Psoas muscle (tissue), 8 donors: ENCODE measurements around the gene MFSD1. TPM values are rescaled to one million over a fixed set of nuclear protein-coding genes. Genes with fewer than 3 reads are reported as not detected.
"Not testable (repeated sequence)": the region's sequence is repeated elsewhere in the genome, so short reads cannot be mapped to it uniquely, and the experiment has no call there.

ENCODE experiments used
- ATAC-seq, 4 donors: fragments of 200-7000 bp; cut with Tn5 transposase; one replicate each; pipeline ENCODE4 v1.9.1; 2020; ENCODE audit warnings: moderate library complexity in 3 of 4, mild to moderate bottlenecking in 2 of 4
- DNase-seq, 2 donors: peaks; one replicate each; pipeline ENCODE4 v3.0.0-alpha.2; 2020
- H3K27ac ChIP-seq: fragments of 200-600 bp; one replicate; pipeline ENCODE4 v1.8.0; 2022
- H3K27me3 ChIP-seq, 3 donors: fragments of 200-600 bp in 1 of 3; one replicate each; pipeline versions ENCODE4 v1.6.1 to v1.8.0; 2013 to 2022; ENCODE audit warnings: low read length in 2 of 3, mild to moderate bottlenecking in 2 of 3, moderate library complexity in 1 of 3; ENCODE audit not compliant: insufficient read depth in 3 of 3
- H3K36me3 ChIP-seq, 2 donors: fragments of 200-600 bp in 1 of 2; one replicate each; pipeline versions ENCODE4 v1.6.1 to v1.8.0; 2013 to 2022; ENCODE audit warnings: low read depth in 1 of 2, mild to moderate bottlenecking in 1 of 2, moderate library complexity in 1 of 2; ENCODE audit not compliant: insufficient read depth in 1 of 2
- H3K4me1 ChIP-seq: fragments of 200-600 bp; one replicate; pipeline ENCODE4 v1.8.0; 2022
- H3K4me3 ChIP-seq: fragments of 200-600 bp; one replicate; pipeline ENCODE4 v1.8.0; 2022; ENCODE audit warnings: mild to moderate bottlenecking
- H3K9me3 ChIP-seq: fragments of 200-600 bp; one replicate; pipeline ENCODE4 v1.8.0; 2022
- WGBS, 3 donors: extraction: QIAGEN DNeasy Blood & Tissue Kit; methylation state at CpG; one replicate each; pipeline versions ENCODE4 v1.1.6 to v1.1.7; 2013; 5-methylcytosine and 5-hydroxymethylcytosine counted together
- intact Hi-C, 2 donors: fragments of 100-400 bp; cut with DNase I; formaldehyde crosslinking; loops; one replicate each; pipeline versions ENCODE4 v1.11.0 to v1.14.2; 2022
- polyA plus RNA-seq, 3 donors: library from polyadenylated mRNA; stranded (reverse); fragments of 200-250 nt; gene quantifications; one replicate each; pipeline ENCODE4 v1.2.3, GENCODE V29; 2013
- total RNA-seq, 4 donors: library from RNA; stranded (reverse); fragmentation: NEBNext Ultra II Directional in 2 of 4; extraction: Animal tissue kit (Norgen Biotek cat#: 25700) in 2 of 4; gene quantifications; one replicate each; pipeline versions ENCODE4 v1.2.1 to v1.2.4, GENCODE V29; 2021 to 2023
- TF ChIP-seq, protein P1 (sequence below): fragments of 200-600 bp; IDR thresholded peaks from one replicate; pipeline ENCODE4 v1.8.0; 2022; ENCODE audit warnings: antibody characterized with exemption
- donor health status: healthy with polysubstance abuse.
- donor health status: DM: no; HTN: no; CAD: no; lungs with moderate emphysema.
- donor health status: Bipolar disorder and iron deficiency.
- donor health status: healthy.
- donor health status: DM: yes; HTN: yes; CAD: no.
- donor health status: DM: no; HTN: no; CAD: no.
- donor health status: DM: no; HTN: no; CAD: no.
- donor health status: DM: yes; HTN: yes; CAD: no.

The MFSD1 gene
- total and polyA plus RNA-seq, 7 donors: 10.6 to 29.6 (median 18.4) TPM

- Histone ChIP-seq H3K4me1 (no peaks in the 10 kb centered on the region), H3K9me3 (peaks cover 7% of the 10 kb centered on the region), H3K4me3 (peak overlapping the region; percentile 35), H3K27ac (no peak overlapping the region), H3K36me3 (no peaks in the 10 kb centered on the region), H3K27me3 (no peaks in the 10 kb centered on the region)
- TF ChIP-seq, protein P1, sequence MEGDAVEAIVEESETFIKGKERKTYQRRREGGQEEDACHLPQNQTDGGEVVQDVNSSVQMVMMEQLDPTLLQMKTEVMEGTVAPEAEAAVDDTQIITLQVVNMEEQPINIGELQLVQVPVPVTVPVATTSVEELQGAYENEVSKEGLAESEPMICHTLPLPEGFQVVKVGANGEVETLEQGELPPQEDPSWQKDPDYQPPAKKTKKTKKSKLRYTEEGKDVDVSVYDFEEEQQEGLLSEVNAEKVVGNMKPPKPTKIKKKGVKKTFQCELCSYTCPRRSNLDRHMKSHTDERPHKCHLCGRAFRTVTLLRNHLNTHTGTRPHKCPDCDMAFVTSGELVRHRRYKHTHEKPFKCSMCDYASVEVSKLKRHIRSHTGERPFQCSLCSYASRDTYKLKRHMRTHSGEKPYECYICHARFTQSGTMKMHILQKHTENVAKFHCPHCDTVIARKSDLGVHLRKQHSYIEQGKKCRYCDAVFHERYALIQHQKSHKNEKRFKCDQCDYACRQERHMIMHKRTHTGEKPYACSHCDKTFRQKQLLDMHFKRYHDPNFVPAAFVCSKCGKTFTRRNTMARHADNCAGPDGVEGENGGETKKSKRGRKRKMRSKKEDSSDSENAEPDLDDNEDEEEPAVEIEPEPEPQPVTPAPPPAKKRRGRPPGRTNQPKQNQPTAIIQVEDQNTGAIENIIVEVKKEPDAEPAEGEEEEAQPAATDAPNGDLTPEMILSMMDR: peak; percentile 59
- intact Hi-C loops: loop anchor here (1.0 to 5.0 kb wide), 4 partner anchors 64 to 134 kb away; partner anchors contain the start of gene LXN (in 1 of the 2)
- ATAC-seq: peak in 3 of 4 donors; percentile 42 to 71 (median 50)
- DNase-seq: no peak
- 12 to 14% (median 12%) methylated on average over 11 of the region's 11 CpGs for WGBS, 3 donors
These were observed 10.8 kb upstream of the MFSD1 start for GRCh38 chr3:158790901-158791589.

- not testable (repeated sequence) for H3K27me3 ChIP-seq, H3K36me3 ChIP-seq, H3K9me3 ChIP-seq, H3K4me1 ChIP-seq, H3K4me3 ChIP-seq, DNase-seq, ATAC-seq, H3K27ac ChIP-seq
- WGBS, 3 donors: 5 to 9% (median 6%) methylated on average over 1 of the region's 1 CpG
- intact Hi-C loops: loop anchor here (1.0 to 5.0 kb wide), 4 partner anchors 64 to 134 kb away; partner anchors contain the start of gene LXN (in 1 of the 2)
These were observed 10.3 kb upstream of the MFSD1 start for GRCh38 chr3:158791590-158791920.

- ATAC-seq: peak in 1 of 4 donors; percentile 58
These were observed 9.1 kb upstream of the MFSD1 start for GRCh38 chr3:158792709-158793108.

DNA sequence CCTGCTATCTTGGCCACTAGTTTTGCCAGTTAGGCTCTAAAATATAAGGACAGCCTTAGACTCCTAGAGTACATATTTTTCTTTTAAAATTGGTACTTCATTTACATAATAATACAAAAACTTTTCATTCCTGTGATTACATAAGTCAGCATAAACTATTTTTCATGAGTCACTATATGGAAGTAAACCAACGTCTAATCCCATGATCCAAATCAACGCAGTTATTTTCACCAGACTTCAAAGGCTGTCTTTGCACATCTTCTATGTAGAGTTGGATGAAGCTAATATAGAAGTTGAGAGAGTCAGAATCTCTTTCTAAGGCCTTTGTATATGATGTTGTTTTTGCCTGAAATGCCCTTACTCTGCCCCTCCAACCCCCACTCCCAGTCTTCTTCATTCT lies 7.6 kb upstream of the MFSD1 start:
- H3K4me3 ChIP-seq: no peak overlapping the region
- ATAC-seq (no peak), DNase-seq (no peak)
- no peaks in the 10 kb centered on the region for H3K4me1 ChIP-seq
- H3K36me3 ChIP-seq: no peaks in the 10 kb centered on the region
- H3K27me3 ChIP-seq: no peaks in the 10 kb centered on the region
- H3K27ac ChIP-seq: no peak overlapping the region
- 89 to 95% (median 94%) methylated on average over 2 of the region's 2 CpGs for WGBS, 3 donors
- intact Hi-C loops: loop anchor here (5.0 kb wide), 3 partner anchors 67 to 137 kb away; partner anchors contain the start of gene LXN (in 1 of the 2)
- H3K9me3 ChIP-seq: no peaks in the 10 kb centered on the region
- TF ChIP-seq, protein P1: no peak

More at GRCh38 chr3:158792709-158793108, 9.1 kb upstream of the MFSD1 start:
- no peaks in the 10 kb centered on the region for H3K9me3 ChIP-seq
- intact Hi-C loops: loop anchor here (5.0 kb wide), 3 partner anchors 65 to 135 kb away; partner anchors contain the start of gene LXN (in 1 of the 2)
- no peak overlapping the region for H3K27ac ChIP-seq
- no peaks in the 10 kb centered on the region for H3K36me3 ChIP-seq
- no peak overlapping the region for H3K4me3 ChIP-seq
- 50 to 58% (median 51%) methylated on average over 8 of the region's 8 CpGs for WGBS, 3 donors
- no peak for DNase-seq
- H3K27me3 ChIP-seq: no peaks in the 10 kb centered on the region
- H3K4me1 ChIP-seq: no peaks in the 10 kb centered on the region
- TF ChIP-seq, protein P1: no peak

DNA sequence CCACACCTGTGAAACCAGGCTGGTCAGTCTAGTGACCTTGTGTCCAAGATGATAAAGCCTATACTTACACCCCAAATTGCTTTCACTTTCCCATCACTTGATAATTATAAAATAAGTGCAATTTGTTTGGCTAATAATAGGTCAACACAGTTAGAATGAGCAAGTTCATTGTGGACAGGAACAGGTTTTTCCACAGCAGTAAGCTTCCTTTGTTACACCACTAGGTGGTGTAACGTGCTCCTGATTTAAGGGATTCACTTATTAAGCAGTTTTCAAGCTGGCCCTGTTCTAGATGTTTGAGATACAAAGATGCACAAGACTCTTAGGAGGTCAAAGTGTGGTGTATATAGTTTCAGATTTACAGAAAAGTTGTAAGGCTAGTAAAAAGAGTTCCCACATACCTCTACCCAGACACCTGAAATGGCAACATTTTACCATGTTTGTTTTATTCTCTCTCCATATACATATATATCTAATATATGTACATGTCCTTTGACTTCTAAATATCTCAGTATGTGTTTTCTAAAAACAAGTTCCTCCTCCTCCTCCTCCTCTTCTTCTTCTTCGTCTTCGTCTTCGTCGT lies 6.8 kb upstream of the MFSD1 start:
- Histone ChIP-seq H3K36me3 (no peaks in the 10 kb centered on the region), H3K9me3 (no peaks in the 10 kb centered on the region), H3K4me3 (no peak overlapping the region), H3K27me3 (no peaks in the 10 kb centered on the region), H3K27ac (no peak overlapping the region), H3K4me1 (no peaks in the 10 kb centered on the region)
- DNase-seq (no peak), ATAC-seq (peak in 2 of 4 donors; percentile 56 to 66)
- TF ChIP-seq, protein P1: peak; percentile 49
- intact Hi-C loops: loop anchor here (5.0 kb wide), 3 partner anchors 68 to 138 kb away; partner anchors contain the start of gene LXN (in 1 of the 2)
- WGBS, 3 donors: 68 to 73% (median 71%) methylated on average over 5 of the region's 5 CpGs
